Measurements from ENCODE around the gene LSM4.

GRCh38 chr19:18319591-18320135, 3.2 kb downstream of the LSM4 start:
- TF ChIP-seq EZH2 (IDR thresholded peaks at IDR 0.05; ENCODE audit: insufficient read depth, poor library complexity, severe bottlenecking) (no peak), EZH2phosphoT487 (IDR thresholded peaks at IDR 0.05; ENCODE audit: insufficient read depth, low read depth) (no peak)
